AG04450 (cell line): Measurements from ENCODE around the gene TNRC6C. TPM values are rescaled to one million over a fixed set of nuclear protein-coding genes. Genes with fewer than 3 reads are reported as not detected.
A peak's percentile ranks its signal among the peaks of the same experiment; 100 is the strongest.
"Not testable (repeated sequence)": the region's sequence is repeated elsewhere in the genome, so short reads cannot be mapped to it uniquely, and the experiment has no call there.

Source experiments
- CTCF ChIA-PET: fragments of 300-600, 350-600 bp; formaldehyde crosslinking; extraction: SDS; loops from one replicate; lab custom pipeline; 2022; ENCODE audit warnings: antibody characterized with exemption, inconsistent platforms; lab: Charles Lee
- POLR2A ChIA-PET: fragments of 350-600 bp; formaldehyde crosslinking; extraction: SDS; loops from one replicate; lab custom pipeline; 2021; ENCODE audit warnings: antibody characterized with exemption, inconsistent platforms; lab: Yijun Ruan, JAX
- DNase-seq: peaks from one replicate; pipeline ENCODE4 v3.0.0-alpha.2; 2011; ENCODE audit warnings: low read depth, low spot score
- H3K27ac ChIP-seq: one replicate; pipeline ENCODE4 v1.5.1; 2012; ENCODE audit warnings: low read depth, low read length, control low read depth
- H3K27me3 ChIP-seq: one replicate; pipeline ENCODE4 v1.6.0; 2012; ENCODE audit warnings: low read length; ENCODE audit not compliant: control insufficient read depth, insufficient read depth
- H3K4me3 ChIP-seq: 2 replicates; pipeline ENCODE4 v1.5.1; 2011; ENCODE audit warnings: mild to moderate bottlenecking, low read depth, low read length, control low read depth
- H3K9me3 ChIP-seq: 2 replicates; pipeline ENCODE4 v1.5.1; 2012; ENCODE audit warnings: low read length; ENCODE audit not compliant: control insufficient read depth, insufficient read depth
- polyA plus RNA-seq: library from polyadenylated mRNA; depleted of rRNA; stranded (reverse); fragments of >200 nt; gene quantifications from 2 replicates; pipeline ENCODE4 v1.2.3, GENCODE V29; 2011
- TF ChIP-seq, protein P1 (sequence below): IDR thresholded peaks from 2 replicates; pipeline ENCODE4 v1.5.1; 2011; ENCODE audit warnings: low read depth, low read length, control low read depth, inconsistent platforms

The TNRC6C gene
- polyA plus RNA-seq, 1 experiment, result 1.2 TPM

DNA sequence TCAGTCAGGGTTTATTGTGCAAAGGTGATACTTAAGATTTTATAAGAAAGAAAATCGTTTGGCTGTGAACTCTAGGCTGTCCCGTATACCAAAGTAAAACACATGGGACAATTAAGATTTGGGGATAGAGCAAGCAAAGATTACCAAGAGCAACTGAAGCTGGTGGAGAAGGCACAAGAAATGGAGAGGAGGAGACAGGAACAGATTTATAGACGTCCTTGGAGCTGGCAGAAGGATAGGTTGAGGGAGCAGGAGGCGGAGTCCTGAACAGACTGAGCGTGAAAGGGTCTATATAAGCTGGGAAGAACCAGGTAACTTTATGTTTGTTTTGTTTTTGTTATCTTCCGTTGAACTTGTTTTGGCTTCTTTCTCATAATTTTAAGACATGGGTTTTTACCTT, 3.8 kb downstream of the TNRC6C start:
- Histone ChIP-seq H3K27me3 (peaks cover 4% of the 10 kb centered on the region), H3K9me3 (peaks cover 2% of the 10 kb centered on the region; the same call in 1 of the 2 replicates), H3K4me3 (no peak overlapping the region), H3K27ac (no peak overlapping the region)
- ChIA-PET POLR2A (no interaction called here), CTCF (interaction anchor here (1.7 to 4.5 kb wide), 2 partner anchors 51 to 420 kb away, joined by 9 to 28 read pairs; no protein-coding TSS in a partner anchor)
- TF ChIP-seq, protein P1, sequence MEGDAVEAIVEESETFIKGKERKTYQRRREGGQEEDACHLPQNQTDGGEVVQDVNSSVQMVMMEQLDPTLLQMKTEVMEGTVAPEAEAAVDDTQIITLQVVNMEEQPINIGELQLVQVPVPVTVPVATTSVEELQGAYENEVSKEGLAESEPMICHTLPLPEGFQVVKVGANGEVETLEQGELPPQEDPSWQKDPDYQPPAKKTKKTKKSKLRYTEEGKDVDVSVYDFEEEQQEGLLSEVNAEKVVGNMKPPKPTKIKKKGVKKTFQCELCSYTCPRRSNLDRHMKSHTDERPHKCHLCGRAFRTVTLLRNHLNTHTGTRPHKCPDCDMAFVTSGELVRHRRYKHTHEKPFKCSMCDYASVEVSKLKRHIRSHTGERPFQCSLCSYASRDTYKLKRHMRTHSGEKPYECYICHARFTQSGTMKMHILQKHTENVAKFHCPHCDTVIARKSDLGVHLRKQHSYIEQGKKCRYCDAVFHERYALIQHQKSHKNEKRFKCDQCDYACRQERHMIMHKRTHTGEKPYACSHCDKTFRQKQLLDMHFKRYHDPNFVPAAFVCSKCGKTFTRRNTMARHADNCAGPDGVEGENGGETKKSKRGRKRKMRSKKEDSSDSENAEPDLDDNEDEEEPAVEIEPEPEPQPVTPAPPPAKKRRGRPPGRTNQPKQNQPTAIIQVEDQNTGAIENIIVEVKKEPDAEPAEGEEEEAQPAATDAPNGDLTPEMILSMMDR, result no peak
- DNase-seq, result no peak

DNA sequence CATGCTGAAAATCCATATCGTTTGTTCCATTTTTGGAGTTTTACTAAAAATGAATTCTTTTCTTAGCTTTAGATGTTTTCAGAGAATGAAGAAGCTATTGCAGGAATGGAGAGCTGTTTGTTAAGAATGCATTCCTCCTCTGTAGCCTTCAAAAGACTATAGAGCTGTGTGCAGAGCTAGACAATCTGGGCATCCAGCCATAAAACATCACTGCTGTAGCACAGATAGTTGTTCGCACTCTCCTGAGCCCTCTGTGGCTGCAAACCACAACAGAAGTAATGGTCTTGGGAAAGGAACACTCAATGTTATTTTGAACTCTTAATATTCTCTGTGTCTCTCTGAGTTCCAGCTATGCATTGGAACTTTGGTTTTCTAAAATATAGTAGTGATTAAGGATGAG, 4.9 kb downstream of the TNRC6C start:
- Histone ChIP-seq H3K27me3 (no peaks in the 10 kb centered on the region), H3K4me3 (no peak overlapping the region), H3K9me3 (no peaks in the 10 kb centered on the region), H3K27ac (no peak overlapping the region)
- DNase-seq, result peak; percentile 80
- ChIA-PET POLR2A (interaction anchor here (0.7 to 1.1 kb wide), 2 partner anchors 50 to 875 kb away, joined by 3 read pairs; no protein-coding TSS in a partner anchor), CTCF (interaction anchor here (0.9 to 4.5 kb wide), 3 partner anchors 50 to 421 kb away, joined by 4 to 28 read pairs (median 9); no protein-coding TSS in a partner anchor)
- TF ChIP-seq, protein P1, result no peak

DNA sequence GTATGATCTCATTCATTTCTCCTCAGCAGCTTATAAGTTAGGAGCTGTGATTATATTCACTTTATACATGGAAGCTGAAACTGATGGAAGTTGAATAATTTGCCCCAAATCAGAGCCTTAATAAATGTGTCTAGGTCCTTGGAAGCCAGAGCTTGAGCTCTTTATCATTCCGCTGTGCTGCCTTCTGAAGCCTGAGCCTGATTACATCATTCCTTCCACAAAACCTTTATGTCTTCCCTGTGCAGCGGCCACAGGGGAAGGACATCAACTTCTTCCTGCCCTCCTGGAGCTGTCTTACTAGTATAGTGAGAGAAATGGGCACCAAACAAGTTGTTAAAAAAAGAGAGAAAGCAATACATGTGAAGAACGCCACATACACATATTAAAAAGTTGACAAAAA, 6.8 kb downstream of the TNRC6C start:
- ChIA-PET POLR2A (no interaction called here), CTCF (interaction anchor here (1.6 to 4.5 kb wide), 2 partner anchors 48 to 54 kb away, joined by 9 to 28 read pairs; no protein-coding TSS in a partner anchor)
- TF ChIP-seq, protein P1, result no peak
- H3K9me3 ChIP-seq, result no peaks in the 10 kb centered on the region
- no peak overlapping the region for H3K27ac ChIP-seq
- no peaks in the 10 kb centered on the region for H3K27me3 ChIP-seq
- DNase-seq, result no peak
- no peak overlapping the region for H3K4me3 ChIP-seq

DNA sequence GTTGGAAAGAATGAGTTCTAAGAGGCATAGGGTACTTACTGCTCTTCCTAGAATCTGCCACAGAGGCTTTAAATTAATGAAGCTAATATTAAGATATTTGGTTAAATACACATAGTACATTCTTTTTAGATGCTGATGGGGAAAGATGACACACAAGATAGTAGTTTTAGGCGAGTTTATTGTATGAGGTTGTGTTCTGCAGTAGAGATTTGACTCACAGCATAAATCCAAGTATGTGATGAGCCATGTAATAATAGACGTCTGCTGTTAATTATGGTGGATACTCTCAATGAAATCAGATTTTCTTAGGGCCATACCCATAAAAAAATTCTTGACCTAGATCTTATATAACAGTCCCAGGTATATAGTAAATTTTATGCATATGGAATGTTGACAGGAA, 8.0 kb downstream of the TNRC6C start:
- no peak for DNase-seq
- ChIA-PET POLR2A (no interaction called here), CTCF (interaction anchor here (4.5 kb wide), 1 partner anchor 47 kb away, joined by 28 read pairs; no protein-coding TSS in a partner anchor)
- H3K27ac ChIP-seq, result no peak overlapping the region
- no peaks in the 10 kb centered on the region for H3K27me3 ChIP-seq
- TF ChIP-seq, protein P1, result no peak
- no peaks in the 10 kb centered on the region for H3K9me3 ChIP-seq
- no peak overlapping the region for H3K4me3 ChIP-seq

DNA sequence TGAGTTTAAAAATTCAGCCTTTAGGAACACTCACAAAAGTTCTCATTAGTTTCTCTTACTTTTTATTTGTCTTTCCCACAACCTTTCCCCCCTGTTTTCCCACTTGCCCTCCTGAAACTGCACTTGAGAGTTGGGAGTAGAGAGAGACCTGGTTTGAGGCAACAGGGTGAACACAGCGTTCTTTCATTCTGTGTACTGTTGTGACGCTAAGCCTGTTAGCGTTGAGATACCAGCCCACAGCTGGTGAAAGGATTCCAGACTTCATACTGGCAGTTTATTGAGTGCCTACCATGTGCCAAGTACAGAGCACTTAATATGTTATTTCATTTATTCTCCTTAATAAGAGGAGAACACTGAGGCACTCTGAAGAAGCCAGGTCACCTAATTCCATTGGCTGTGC, 10.3 kb downstream of the TNRC6C start:
- DNase-seq, result no peak
- no peaks in the 10 kb centered on the region for H3K9me3 ChIP-seq
- no peaks in the 10 kb centered on the region for H3K27me3 ChIP-seq
- TF ChIP-seq, protein P1, result no peak
- H3K27ac ChIP-seq, result no peak overlapping the region
- ChIA-PET POLR2A (no interaction called here), CTCF (no interaction called here)
- H3K4me3 ChIP-seq, result no peak overlapping the region

DNA sequence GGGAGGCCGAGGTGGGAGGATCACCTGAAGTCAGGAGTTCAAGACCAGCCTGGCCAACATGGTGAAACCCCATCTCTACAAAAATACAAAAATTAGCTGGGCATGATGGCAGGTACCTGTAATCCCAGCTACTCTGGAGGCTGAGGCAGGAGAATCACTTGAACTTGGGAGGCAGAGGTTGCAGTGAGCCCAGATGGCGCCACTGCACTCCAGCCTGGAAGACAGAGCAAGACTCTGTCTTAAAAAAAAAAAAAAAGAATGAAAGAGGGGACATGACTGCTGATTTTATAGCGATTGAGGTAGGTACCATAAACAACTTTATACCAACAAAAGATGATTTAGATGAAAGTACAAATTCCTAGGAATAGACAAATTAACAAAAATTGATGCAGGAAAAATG, 13.8 kb downstream of the TNRC6C start:
- H3K4me3 ChIP-seq, H3K9me3 ChIP-seq, H3K27me3 ChIP-seq, DNase-seq, H3K27ac ChIP-seq: not testable (repeated sequence)
- ChIA-PET CTCF (interaction anchor here (2.5 kb wide), 1 partner anchor 42 kb away, joined by 8 read pairs; no protein-coding TSS in a partner anchor), POLR2A (interaction anchor here (1.1 to 3.6 kb wide), 2 partner anchors 14 to 227 kb away, joined by 6 to 18 read pairs; partner anchors contain the start of gene TNRC6C)
